ENCODE results near the gene EPHA8.

EPHA8 gene

DNA sequence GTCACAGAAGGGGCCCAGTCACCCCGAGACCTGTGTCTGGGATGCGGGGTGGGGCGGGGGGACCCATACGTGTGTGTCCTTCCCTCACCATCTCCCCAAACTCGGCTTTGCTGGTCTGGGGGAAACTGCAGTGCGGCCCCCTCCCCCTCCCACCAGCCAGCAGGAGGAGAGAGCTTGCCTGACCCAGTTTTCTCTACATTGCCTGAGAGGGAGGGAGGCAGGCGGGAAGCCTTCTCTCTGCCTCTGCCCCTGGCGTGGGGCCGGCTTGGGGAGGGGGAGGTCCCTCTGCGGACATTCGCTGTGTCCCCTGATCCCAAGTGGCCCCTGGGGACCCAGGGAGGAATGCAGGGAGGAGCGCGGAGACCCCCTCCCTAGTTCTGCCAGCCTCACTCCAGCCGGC lies 3.9 kb downstream of the EPHA8 start:
- DNase-seq (ENCODE audit: low read depth) = no peak

GRCh38 chr1:22567994-22568393 lies 4.7 kb downstream of the EPHA8 start:
- no peak for DNase-seq (ENCODE audit: low read depth)

DNA sequence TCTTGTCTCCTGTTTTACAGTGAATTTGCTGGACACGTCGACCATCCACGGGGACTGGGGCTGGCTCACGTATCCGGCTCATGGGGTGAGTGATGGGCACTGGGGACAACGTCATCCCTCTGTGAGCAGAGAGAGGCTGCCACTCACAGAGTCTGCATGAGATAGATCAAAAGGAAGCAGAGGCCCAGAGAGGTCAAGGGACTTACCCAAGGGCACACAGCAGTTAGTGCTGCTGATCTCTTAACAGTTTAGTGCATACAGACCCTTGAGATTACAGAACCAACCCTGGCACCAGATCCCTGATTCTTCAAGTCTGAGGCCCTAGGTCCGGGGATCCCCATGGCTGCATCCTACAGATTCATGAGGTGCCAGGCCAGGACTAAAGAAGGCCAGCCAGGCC lies 6.0 kb downstream of the EPHA8 start:
- DNase-seq (ENCODE audit: low read depth) = no peak

GRCh38 chr1:22570140-22570909 lies 7.0 kb downstream of the EPHA8 start:
- DNase-seq (ENCODE audit: low read depth) = no peak

GRCh38 chr1:22572818-22573217 lies 9.5 kb downstream of the EPHA8 start:
- DNase-seq (ENCODE audit: low read depth) = no peak

GRCh38 chr1:22573237-22573636 lies 9.9 kb downstream of the EPHA8 start:
- DNase-seq (ENCODE audit: low read depth) = no peak

- DNase-seq (ENCODE audit: low read depth) = no peak
These were observed 12.4 kb downstream of the EPHA8 start for GRCh38 chr1:22575532-22576149.

- DNase-seq (ENCODE audit: low read depth) = no peak
These were observed 12.9 kb downstream of the EPHA8 start for GRCh38 chr1:22576150-22576544.

GRCh38 chr1:22576617-22577016 lies 13.3 kb downstream of the EPHA8 start:
- DNase-seq (ENCODE audit: low read depth) = no peak

- DNase-seq (ENCODE audit: low read depth) = no peak
These were observed 15.6 kb downstream of the EPHA8 start for GRCh38 chr1:22578732-22579361.

GRCh38 chr1:22579541-22580155 lies 16.4 kb downstream of the EPHA8 start:
- DNase-seq (ENCODE audit: low read depth) = no peak

- no peak for DNase-seq (ENCODE audit: low read depth)
These were observed 19.7 kb downstream of the EPHA8 start for GRCh38 chr1:22582661-22583635.

DNA sequence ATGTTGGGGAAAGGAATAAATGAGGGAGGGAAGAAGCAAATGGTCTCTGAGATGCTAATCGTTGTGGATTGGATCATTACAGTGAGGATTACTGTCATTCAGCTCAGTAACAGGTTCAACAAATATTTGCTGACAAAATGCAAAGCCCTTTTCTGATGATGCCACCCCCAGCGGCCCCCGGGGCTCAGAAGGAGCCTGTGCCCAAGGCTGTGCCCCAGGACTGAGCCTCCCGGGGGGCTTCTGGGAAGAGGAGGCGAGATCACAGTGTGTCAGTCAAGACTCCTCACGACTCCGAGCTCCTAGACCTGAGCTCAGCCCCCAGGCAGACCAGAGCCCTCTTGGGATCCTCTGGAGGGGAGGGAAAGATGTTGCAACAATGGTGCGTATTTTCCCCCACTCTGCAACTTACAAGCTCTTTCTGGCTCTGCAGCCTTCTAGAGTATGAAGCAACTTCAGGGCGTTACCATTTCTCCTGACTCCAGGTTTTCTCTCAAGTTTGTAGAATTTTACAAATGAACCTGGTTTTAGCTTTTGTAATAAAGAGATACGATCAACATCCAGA lies 20.8 kb downstream of the EPHA8 start:
- DNase-seq (ENCODE audit: low read depth) = no peak

DNA sequence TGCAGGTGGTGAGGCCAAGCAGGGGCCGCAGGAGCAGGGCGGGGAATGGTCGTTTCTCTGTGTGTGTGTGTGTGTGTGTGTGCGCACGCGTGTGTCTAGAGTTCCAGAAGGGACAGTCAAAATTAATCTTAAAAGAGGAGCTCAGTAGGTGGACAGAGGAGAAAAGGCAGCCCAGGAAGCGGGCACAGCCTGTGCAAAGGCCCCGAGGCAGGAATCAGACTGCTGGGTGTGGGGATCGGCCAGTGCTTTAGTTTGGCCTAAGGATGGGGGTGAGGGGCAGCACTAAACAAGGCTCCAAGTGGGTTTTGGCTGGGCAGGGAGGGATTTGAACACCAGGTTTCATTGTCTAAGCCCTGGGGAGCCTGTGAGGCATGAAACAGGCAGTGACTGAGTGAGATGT lies 21.7 kb downstream of the EPHA8 start:
- no peak for DNase-seq (ENCODE audit: low read depth)

DNA sequence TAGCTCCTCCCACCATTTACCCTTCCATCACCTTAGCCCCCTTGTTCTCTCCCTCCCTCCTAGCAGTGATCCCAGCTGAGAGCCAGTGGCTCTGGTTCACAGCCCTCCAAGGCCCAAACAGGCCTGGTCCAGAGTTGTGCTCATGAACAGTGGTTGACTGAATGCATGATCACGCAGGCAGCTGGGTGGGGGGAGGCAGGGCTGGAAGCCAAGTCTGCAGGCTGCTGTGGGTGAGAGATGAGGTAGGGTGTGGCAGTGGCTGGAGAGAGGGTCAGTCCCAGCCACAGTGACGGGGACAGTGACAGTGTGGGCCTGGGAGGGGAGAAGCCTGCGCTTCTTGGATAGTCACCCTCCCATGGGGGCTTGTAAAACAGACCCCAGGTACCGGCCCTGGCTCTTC lies 22.2 kb downstream of the EPHA8 start:
- DNase-seq (ENCODE audit: low read depth) = no peak

GRCh38 chr1:22586356-22587130 lies 23.3 kb downstream of the EPHA8 start:
- no peak for DNase-seq (ENCODE audit: low read depth)

DNA sequence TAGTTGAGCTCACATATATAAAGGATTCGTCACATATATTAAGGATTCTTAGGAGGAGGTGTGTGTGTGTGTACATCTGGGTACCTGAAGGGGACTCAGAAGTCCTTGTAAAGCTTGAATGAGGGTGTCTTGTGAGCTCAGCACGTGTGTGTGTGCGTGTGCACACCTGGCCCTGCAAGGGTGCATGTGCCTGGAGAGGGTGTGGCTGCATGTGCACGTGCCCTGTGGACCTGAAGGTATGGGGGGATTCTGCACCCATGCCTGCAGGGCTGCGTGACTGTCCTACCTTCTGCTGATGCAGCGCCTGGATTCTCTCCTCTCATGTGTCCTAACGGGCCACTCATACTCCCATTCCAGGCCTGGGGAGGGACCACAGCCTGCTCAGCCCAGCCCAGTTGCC lies 24.0 kb downstream of the EPHA8 start:
- DNase-seq (ENCODE audit: low read depth) = no peak

- no peak for DNase-seq (ENCODE audit: low read depth)
These were observed 25.7 kb downstream of the EPHA8 start for GRCh38 chr1:22588899-22589422.

DNA sequence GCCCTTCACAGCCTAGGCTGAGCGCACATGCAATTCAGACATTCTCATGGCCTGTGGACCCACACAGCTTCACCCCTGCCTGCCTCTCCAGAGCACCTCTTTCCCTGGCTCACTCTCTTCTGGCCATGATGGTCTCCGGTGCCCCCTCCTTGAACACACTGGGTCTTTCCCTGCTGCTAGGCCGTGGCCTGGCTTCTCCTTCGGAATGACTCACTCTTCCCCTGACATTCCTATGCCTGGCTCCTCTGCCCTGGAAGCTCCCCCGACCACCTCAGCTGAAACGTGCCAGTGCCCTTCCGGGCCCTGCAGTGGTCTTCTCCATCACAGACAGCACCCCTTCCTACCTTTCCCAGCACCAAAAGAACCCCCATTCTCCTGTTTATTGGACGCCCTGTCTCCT lies 28.3 kb downstream of the EPHA8 start:
- DNase-seq (ENCODE audit: low read depth) = no peak

DNA sequence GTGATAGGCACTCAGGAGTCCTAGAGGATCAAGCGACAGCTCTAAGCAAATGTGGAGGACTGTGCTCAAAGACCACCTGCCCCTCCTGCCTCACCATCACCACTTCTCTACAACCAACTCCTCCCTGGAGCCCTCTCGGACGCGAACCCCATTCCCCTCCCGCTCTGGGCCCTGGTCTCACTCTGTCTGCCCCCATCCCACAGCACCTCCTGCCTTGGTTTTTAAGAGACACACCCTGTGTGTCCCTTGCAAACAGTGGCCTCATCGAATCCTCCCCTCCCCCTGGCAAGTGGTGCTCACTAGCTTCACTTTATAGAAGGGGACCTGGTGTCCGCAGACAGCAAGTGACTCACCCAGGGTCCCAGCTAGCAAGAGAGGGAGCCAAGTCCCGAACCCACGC lies 28.8 kb downstream of the EPHA8 start:
- DNase-seq (ENCODE audit: low read depth) = no peak
